ENCODE measurements around the gene FLG2.
A peak's percentile ranks its signal among the peaks of the same experiment; 100 is the strongest.

The FLG2 gene

DNA sequence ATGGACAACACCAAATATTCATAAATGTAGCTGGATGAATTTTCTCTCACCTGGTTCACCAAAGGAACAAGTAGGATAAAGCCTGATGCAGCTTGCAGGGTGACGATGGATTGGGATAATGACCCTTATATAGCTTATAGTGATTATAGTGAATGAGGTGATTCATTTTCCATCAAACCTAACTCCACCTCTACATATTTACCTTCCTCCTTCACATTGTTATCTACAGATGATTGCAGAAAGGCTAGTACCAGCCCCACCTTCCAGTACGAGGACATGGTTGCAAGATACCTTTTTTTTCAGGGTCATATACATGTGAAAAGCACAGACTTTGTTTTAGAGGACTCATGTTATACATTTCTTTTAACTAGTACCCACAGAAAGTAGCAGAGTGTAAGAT lies at the start of gene FLG2:
TSS of gene FLG2 (minus strand) at position 101 of the 400 bp plus-strand sequence. CDS start 1,122 bp downstream, outside the sequence.
- DNase-seq (ENCODE audit: low spot score) (no peak), FAIRE-seq (no peak)

DNA sequence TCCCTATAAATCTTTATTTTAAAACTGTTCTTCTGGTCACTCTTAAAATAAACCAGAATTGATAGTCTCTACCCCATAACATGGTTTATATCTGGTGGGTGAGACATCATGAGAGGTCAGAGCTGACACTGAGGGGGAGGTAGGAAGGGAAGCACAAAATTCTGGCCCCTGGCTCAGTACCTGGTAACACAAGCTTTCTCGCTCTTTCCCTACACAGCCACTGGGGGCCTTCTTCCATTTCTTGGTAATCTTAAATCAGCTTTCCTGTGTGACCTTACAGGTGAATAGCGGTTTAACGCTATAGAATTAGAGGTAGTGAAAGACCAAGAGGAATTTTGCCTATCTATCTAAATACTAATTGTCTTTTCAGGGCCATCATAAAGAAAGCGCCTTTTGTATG lies 48.9 kb upstream of the FLG2 start:
- no peak for FAIRE-seq
- DNase-seq (ENCODE audit: low spot score), result no peak

DNA sequence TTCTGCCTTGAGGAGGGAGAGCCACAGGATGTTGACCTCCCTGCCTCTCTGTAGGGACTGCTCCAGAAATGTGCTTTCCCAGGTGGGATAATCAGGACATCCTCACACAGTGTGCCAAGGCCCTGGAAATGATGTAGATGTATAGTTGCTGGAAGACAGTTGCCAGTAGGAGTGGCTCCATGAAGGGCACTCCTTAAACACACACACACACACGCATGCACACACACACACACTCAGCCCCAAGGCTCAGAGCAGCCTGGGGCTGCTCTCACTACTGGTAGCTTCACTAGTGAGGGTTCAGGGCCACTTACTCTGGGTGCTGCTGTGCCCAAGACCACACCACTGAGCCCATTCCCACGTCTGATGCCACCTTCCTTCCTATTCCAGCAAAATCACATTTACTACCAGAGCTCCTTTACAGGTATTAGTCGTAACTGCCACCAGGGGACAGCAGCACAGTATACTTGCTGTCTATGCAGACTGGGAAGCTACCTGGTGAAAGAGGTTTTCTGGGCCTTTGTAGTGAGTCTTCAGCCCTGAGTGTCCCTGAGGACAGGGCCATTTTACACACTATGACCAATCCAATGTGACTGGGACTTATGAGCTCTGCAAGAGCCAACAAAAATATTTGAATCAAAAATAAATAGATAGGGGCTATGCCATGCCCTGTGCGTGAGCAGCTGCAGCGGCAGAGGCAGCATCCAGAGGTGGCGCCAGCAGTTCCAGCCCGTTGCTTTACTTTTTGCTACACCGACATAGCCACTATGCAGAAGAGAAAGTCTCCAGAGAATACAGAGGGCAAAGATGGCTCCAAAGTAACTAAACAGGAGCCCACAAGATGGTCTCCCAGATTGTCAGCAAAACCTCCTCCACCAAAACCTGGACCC lies 39.2 kb upstream of the FLG2 start:
- FAIRE-seq, result no peak

DNA sequence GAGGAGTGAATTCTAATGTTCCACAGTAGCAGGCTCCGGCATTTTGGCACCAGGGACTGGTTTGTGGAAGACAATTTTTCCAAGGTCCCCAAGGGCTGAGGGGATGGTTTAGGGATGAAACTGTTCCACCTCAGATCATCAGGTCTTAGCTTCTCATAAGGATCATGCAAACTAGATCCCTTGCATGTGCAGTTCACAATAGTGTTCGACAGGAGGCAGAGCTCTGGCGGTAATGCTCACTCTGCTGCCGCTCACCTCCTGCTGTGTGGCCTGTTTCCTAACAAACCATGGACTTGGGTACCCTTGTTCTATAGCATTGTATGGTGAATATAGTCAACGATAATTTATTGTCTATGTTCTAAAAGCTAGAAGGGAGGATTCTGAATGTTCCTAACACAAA lies 37.7 kb upstream of the FLG2 start:
- DNase-seq (ENCODE audit: low spot score) (no peak), FAIRE-seq (no peak)

More for the DNA sequence above, 39.2 kb upstream of the FLG2 start:
- DNase-seq (ENCODE audit: low spot score), result peak; percentile 12

DNA sequence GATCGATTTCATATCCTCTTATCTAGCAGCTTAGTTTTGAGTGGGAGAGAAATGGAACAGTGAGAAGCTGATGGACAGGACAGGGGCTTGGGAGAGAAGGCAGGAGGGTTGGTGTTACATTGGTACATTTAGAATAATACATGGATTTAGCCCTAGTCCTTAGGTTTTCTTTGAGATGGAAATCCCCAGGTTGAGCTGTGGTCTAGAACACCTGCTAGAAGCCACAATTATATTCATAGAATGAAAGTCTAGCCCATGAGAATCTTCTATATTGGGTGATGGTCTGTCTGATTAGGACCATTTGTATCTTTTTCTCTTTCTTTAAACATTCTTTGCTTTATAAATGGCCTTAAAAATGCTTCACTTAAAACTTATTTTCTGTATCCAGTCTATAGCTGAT lies 34.3 kb upstream of the FLG2 start:
- FAIRE-seq, result no peak
- DNase-seq (ENCODE audit: low spot score), result no peak

DNA sequence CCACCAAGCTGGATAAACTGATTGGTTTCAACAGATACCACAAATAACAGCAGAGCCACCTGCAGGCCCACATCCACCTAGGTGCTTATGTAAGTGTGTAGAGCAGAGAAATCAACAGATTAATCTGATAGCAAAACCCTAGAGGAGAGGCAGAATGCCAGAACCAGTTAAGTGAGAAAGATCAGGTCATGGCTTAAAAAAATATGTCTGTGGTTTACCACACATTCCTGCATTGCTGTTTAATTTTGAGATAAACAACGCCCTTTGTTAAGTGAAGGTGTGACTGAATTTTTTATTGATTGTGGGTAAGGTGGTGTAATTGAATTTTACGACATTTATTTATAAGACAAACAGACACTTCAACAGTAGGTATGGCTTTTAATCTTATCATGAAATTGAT lies 33.1 kb upstream of the FLG2 start:
- no peak for FAIRE-seq
- DNase-seq (ENCODE audit: low spot score), result no peak

DNA sequence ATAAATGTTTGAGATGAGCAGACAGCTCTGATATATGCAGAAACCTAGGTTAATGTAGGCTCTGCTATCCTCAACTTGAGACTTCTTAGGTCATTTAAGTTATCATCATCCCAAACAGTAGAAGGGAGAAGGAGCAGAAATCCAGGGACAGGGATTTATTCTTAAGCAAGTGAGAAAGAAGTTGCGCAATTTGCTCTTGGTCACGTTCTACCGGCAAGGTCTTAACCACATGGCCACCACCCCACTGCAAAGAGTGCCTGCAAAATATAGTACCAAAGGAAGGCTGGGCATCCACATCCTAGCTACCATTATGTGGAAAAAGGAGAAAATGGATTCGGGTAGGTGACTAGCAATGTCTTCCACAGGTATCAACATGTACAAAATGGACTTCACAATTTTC lies 29.1 kb upstream of the FLG2 start:
- DNase-seq (ENCODE audit: low spot score) (no peak), FAIRE-seq (no peak)

DNA sequence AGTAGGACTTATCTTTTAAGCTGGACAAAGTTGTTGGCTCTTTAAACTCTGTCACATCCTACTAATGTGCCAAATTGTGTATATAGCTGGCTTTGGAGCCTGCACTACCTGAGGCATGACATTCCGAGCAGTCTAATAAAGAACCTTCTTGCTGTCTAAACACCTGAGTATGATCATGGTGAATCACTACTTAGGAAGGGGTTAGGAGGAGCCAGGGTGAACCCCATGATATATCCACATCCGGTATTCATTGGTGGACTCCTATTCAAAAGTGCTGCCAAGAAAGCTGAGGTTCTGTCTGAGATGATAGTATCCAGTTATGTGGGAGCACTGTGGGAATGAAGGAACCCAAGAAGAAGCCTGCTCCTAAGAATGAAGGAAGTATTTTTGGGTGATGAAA lies 27.1 kb upstream of the FLG2 start:
- FAIRE-seq (no peak), DNase-seq (ENCODE audit: low spot score) (no peak)

DNA sequence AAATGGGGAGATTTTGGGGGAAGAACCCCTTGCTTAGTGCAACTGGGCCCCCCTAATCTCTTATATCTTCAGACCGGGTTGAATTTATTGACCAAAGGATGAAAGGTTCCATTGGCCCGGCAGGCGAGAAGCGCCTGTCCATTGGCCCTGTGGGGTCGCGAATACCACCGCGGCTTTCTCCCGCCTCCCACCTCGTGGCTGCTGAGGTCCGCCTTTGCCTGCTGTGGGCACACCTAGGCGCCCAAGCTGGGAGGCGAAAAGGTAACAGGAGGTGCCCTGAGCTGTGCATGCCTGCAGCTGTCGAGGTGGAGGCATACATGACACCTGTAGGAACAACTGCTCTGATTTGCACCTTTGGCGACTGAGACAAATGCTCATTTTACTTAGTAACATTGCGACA lies 21.1 kb upstream of the FLG2 start:
- DNase-seq (ENCODE audit: low spot score) (no peak), FAIRE-seq (no peak)

DNA sequence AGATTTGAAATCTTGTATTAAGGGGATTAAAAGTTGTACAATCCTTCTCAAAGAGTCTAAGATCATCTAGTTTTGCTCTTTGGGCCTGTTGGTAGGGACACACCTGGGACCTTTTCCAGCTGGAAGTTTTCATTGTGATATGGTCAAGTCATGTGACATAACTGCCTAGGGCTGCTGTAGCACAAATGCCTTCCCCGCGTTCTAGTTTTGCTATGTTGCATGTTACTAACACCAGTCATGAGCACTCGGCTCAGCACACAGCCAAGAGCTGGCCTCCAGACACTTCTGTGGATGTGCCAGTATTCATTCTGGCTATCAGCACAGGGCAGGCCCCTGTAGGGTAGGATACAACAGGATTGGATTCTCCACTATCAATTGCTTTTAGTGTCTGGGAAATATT lies 14.6 kb upstream of the FLG2 start:
- no peak for DNase-seq (ENCODE audit: low spot score)
- FAIRE-seq, result no peak

DNA sequence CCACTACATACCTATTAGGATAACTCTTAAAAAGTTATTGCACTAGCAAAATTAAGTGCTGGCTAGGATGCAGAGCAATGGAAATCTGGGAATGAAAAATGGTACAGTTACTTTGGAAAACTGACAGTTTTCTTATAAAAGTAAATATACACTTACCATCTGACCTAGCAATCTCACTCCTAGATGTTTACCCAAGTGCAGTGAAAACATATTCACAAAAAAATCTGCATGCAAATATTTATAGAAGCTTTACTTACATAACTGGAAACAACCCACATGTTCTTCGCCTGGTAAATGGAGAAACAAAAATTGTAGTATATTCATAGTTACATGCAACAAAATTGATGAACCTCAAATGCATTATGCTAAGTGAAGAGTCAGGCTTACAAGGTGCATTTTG lies 12.9 kb upstream of the FLG2 start:
- DNase-seq (ENCODE audit: low spot score) (no peak), FAIRE-seq (no peak)

DNA sequence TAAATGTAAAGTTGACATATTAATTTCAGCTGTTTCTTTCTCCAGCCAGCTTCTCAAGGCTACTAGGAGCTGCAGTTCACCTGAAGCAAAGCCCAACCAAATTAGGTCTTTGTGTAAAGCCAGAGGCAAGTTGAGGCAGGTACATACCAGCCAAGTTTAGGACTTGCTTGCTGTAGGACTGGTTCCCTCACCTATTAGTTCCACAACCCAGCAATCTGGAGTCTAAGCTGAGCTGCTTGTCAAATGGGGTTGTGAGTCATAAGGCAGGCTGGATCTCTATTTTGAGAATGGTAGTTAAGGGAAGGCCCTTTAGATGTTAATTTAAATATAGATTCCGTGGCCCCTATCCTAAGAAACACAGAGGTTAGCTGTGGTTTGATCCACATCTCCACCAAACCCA lies 7.6 kb upstream of the FLG2 start:
- DNase-seq (ENCODE audit: low spot score) (no peak), FAIRE-seq (no peak)

DNA sequence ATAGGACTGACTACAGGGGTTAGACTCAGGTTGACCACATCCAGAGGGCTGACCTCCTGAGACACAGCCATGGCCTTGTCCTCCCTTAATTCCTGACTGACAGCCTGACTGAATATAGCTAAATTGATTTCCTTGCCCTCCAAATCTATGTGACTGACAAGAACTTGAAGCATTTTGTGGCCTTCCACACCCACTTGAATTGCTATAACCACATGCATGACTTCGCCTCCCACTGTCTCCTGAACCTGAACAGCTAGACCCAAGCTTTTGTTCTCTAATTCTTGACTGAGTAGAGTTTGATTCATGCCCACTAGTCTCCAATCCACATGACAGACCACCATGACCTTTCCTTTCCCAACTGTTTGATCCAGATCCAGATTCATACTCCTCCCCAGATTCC lies 3.1 kb downstream of the FLG2 start:
- FAIRE-seq (no peak), DNase-seq (ENCODE audit: low spot score) (no peak)

DNA sequence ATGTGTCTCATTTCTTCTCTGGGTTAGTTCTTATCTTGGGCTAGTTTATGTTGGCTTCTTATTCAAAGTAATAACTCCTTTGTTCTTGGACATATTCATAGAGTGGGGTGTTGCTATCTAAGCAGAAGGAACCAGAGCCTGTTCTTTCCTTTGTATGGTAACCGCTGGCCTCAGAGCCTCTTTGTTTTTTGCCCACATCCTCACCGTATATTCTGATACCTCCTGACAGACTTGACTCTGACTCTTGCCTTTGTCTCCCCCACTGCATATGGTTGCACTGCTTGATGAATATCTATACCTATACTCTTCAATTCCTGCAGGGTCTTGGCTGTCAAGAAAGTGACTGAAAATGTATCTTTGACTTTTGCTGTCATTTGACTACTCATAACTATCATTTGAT lies 10.2 kb downstream of the FLG2 start:
- FAIRE-seq (no peak), DNase-seq (ENCODE audit: low spot score) (no peak)

DNA sequence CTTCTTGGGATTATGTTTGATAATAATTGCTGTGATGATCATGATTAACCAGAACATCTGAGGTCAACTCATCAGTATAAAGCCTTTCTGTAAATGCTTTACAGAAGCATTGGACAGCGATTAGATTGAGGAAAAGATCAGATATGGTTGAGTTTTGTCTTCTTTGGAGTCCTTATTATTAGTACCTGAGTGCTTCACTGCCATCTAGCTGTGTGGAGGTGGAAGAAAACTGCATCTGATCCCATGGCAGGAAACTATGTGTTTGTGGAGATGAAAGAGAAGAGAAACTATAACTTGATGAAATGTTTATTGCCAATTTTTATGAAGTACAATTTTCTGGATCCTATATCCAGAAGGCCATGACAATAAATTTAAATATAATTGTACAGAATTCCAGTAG lies 11.4 kb downstream of the FLG2 start:
- peak; percentile 53 for FAIRE-seq
- DNase-seq (ENCODE audit: low spot score), result peak; percentile 35

DNA sequence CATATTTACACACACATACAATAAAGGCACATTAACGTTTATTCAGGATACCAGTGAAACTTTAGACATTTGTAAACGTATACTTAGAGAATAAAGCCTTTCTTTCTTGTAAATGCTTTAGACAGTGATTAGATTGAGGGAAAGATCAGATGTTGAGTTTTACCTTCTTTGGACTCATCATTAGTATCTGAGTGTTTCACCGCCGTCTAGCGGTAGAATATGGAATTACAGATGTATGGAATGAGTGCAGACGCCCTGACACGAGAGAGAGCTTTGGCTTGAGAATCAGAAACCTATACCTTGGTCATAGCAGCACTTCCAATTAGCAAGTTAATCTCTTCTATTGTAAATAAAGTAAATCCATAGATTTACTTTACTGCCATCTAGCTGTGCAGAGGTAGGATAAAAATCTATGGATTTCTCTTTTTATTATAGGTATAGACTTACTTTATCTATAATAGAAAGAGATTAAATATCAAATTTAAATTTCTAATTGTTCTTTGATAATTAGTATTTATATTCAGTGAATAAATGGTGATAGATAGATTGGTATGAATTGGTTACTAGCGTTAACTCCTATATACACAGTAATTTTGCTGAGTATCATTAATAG lies 12.6 kb downstream of the FLG2 start:
- DNase-seq (ENCODE audit: low spot score), result peak; percentile 61
- FAIRE-seq, result peak; percentile 76

DNA sequence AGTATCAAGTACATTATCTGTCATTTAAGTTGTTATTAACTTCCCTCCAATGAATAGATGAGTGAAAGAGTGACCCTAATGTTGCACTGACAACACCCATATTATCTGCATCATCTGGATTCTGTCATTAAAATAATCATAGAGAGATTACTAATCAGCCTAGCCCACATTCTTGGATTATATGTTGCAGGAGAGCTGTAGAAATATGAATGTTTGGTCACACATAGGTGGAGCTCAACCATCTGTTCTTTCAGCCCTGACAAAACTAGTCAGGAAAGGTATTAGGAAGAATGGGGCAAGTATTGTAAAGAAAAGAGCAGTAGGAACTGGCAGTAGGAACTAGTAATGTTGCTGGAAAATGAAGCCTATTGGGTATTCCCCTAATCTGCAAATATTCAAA lies 15.4 kb downstream of the FLG2 start:
- FAIRE-seq (no peak), DNase-seq (ENCODE audit: low spot score) (no peak)

DNA sequence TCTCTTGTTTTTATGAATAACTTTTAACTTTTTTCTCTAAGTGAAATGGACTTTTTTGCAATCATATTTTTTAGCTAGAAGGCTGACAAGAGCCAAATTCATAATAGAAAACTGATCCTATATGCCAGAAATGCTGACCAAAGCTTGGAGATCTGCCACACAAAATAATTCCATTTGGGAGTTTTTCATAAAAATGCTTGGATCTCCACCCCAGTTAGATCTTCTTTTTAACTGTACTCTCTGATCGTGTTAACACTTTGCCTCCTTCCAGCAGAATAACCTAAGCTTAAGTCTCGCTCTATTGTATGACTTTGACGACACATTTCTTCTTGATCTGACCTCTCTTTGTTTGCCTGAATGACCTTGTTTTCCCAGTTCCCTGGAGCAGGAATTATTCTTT lies 16.8 kb downstream of the FLG2 start:
- DNase-seq (ENCODE audit: low spot score), result no peak
- no peak for FAIRE-seq

DNA sequence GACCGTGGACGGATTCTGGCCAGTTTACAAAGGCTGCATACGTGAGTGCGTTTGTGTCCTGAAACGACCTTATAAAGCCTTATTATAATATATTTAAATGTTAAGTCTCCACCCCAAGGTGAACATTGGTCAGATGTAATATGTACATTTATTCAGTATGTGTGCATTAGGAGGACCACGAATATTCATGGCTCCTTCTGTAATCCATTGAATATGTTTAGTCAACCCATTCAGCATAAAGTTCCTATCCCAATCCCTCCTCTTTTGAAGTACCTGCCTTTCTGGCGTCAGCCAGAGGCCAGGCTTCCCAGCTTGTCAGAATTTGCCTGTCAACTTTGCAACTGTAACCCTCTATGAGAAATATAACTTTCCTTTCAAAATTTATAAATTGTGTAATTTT lies 24.4 kb downstream of the FLG2 start:
- no peak for FAIRE-seq
- no peak for DNase-seq (ENCODE audit: low spot score)

DNA sequence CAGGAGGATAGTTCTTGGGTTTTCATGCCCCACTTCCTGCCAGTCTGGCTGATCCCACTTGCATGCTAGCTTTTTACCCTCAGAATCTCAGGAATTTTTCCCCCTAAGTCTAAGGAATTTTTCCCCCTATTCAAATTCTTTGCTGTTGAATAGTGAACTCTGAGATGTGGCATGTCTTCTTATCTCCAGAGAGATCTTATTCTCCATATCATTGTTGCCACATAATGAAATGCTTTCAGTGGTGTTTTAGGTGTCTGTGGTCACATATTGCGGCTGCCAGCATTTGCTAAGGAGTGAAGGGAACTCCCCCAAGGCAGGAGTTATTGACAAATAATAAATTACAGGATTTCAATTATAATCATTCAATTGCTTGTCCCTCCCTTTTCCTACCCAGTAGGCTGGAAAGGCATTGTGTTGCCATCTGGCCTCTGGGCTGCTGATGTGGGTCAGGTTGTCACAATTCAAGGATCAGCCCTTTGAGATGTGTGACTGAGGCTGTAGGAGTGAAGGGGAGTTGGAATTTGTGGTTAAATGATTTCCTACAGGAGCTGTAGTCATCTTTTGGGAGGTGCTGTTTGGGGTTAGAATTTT lies 30.9 kb downstream of the FLG2 start:
- FAIRE-seq, result peak; percentile 96
- peak; percentile 95 for DNase-seq (ENCODE audit: low spot score)

DNA sequence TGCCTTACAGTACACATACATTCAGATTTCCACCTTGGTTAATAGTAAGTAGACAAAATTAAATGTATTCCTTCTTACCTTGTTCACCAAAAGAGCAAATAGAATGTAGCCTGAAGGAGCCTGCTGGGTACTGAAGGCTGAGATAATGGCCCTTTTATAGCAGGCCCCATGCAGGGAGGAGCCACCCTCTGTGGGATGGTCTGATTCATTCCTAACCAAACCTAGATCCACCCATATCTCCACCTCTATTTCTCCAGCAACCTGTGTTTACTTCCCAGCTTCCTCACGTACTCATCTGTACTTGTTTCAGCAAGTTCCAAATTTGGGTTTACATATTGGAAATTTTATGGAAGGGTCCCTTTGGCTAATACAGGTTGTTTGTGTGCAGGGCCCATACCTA lies 34.7 kb downstream of the FLG2 start, which contains the start of gene FLG:
TSS of gene FLG (minus strand) at position 129 of the 400 bp plus-strand sequence. CDS start 9,783 bp downstream, outside the sequence.
- FAIRE-seq, result no peak
- DNase-seq (ENCODE audit: low spot score), result peak; percentile 20

DNA sequence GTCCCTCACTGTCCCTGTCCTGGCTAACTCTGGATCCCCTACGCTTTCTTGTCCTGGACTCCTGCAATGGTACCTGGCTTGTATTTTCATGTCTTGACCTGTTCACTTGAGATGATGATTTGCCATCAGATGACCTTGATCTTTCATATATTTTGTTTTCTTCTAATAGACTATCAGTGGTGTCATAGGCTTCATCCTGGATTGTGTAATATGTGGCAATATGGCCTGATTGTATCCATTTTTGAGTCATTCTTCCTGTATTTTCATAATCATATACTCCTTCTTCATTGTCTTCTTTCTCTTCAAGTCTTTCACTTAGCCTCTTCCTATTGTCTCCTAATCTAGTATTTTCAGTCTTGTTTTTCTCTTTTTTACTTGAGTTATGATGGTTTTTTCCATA lies 45.8 kb downstream of the FLG2 start:
- no peak for FAIRE-seq
- DNase-seq (ENCODE audit: low spot score), result no peak

All from RCC 7860 (cell line).